HG03097 (cell line): ENCODE results near the gene CX3CL1.
"Not testable (repeated sequence)": the region's sequence is repeated elsewhere in the genome, so short reads cannot be mapped to it uniquely, and the experiment has no call there.

Experiments used
- ATAC-seq: cut with Tn5 transposase; IDR thresholded peaks from one replicate; pipeline ENCODE4 v1.9.1; 2021; ENCODE audit not compliant: unreplicated experiment, low FRiP score

Gene CX3CL1

GRCh38 chr16:57356547-57356946 lies 15.7 kb upstream of the CX3CL1 start:
- no peak for ATAC-seq

- no peak for ATAC-seq
Observed at GRCh38 chr16:57357330-57358085, 14.8 kb upstream of the CX3CL1 start.

GRCh38 chr16:57358086-57358420 lies 14.2 kb upstream of the CX3CL1 start:
- ATAC-seq: no peak

- no peak for ATAC-seq
Observed at GRCh38 chr16:57358527-57359095, 13.7 kb upstream of the CX3CL1 start, which contains the start of gene CCL22. Gene CCL22 (plus strand): TSS chr16:57358783. CDS start chr16:57358817, 34 bp downstream.

- no peak for ATAC-seq
Observed at GRCh38 chr16:57360321-57360935, 11.9 kb upstream of the CX3CL1 start.

GRCh38 chr16:57361404-57361803 lies 10.9 kb upstream of the CX3CL1 start:
- ATAC-seq: no peak

GRCh38 chr16:57364143-57364542 lies 8.1 kb upstream of the CX3CL1 start:
- ATAC-seq: no peak

GRCh38 chr16:57366544-57367040 lies 5.7 kb upstream of the CX3CL1 start:
- ATAC-seq: no peak

- ATAC-seq: no peak
Observed at GRCh38 chr16:57367116-57367752, 5.1 kb upstream of the CX3CL1 start.

- no peak for ATAC-seq
Observed at GRCh38 chr16:57371494-57372371, 557 bp upstream of the CX3CL1 start.

- no peak for ATAC-seq
Observed at GRCh38 chr16:57373117-57373947, 1.0 kb downstream of the CX3CL1 start.

GRCh38 chr16:57374067-57374534 lies 1.8 kb downstream of the CX3CL1 start:
- ATAC-seq: no peak

- not testable (repeated sequence) for ATAC-seq
Observed at GRCh38 chr16:57374925-57375465, 2.7 kb downstream of the CX3CL1 start.

- no peak for ATAC-seq
Observed at GRCh38 chr16:57376313-57376818, 4.1 kb downstream of the CX3CL1 start.

- ATAC-seq: peak; percentile 61
Observed at GRCh38 chr16:57377080-57377841, 5.0 kb downstream of the CX3CL1 start.

- ATAC-seq: no peak
Observed at GRCh38 chr16:57379579-57379978, 7.3 kb downstream of the CX3CL1 start.

GRCh38 chr16:57380671-57381462 lies 8.6 kb downstream of the CX3CL1 start:
- ATAC-seq: no peak
